ENCODE results near the gene TBL1XR1.

- TF ChIP-seq POLR2A (IDR thresholded peaks at IDR 0.05; ENCODE audit: borderline replicate concordance, extremely low read depth, insufficient read depth, insufficient read length) (no peak), CTCF (IDR thresholded peaks at IDR 0.05 in 2 of 3, conservative IDR thresholded peaks at IDR 0.05 in 1 of 3; ENCODE audit: borderline replicate concordance in 1 of 3, insufficient read depth in 1 of 3, low read depth in 2 of 3, low read length in 2 of 3) (no peak), EZH2phosphoT487 (IDR thresholded peaks at IDR 0.05; ENCODE audit: borderline replicate concordance) (no peak)
These were observed 128.3 kb downstream of the TBL1XR1 start for GRCh38 chr3:177068967-177069366.

Measured in HCT116 (cell line).